WTC11 (cell line): ENCODE measurements around the gene WNT16. TPM values are rescaled to one million over a fixed set of nuclear protein-coding genes. Genes with fewer than 3 reads are reported as not detected.

ENCODE experiments used
- ATAC-seq: fragments of 200-7000 bp; cut with Tn5 transposase; 2 replicates; pipeline ENCODE4 v1.10.0; 2021; ENCODE audit warnings: mild to moderate bottlenecking, moderate library complexity
- CTCF ChIA-PET: fragments of 300-600 bp; sonication (Branson Sonifier 250); formaldehyde crosslinking; loops from one replicate; lab custom pipeline; 2021; ENCODE audit warnings: antibody characterized with exemption; lab: Charles Lee
- POLR2A ChIA-PET: fragments of 350-600 bp; sonication (Branson Sonifier 250); formaldehyde crosslinking; loops from one replicate; lab custom pipeline; 2021; ENCODE audit warnings: antibody characterized with exemption; lab: Charles Lee
- DNase-seq: peaks from one replicate; pipeline ENCODE4 v3.0.0; 2021; ENCODE audit warnings: low spot score
- H3K27ac Mint-ChIP-seq: 2 replicates; pipeline ENCODE4 v1.8.0; 2021; ENCODE audit warnings: mixed read lengths
- H3K27me3 Mint-ChIP-seq: 2 replicates; pipeline ENCODE4 v1.8.0; 2021; ENCODE audit warnings: low read depth, mild to moderate bottlenecking, moderate library complexity, mixed read lengths
- H3K36me3 Mint-ChIP-seq: 2 replicates; pipeline ENCODE4 v1.8.0; 2021; ENCODE audit warnings: mixed read lengths
- H3K4me1 Mint-ChIP-seq: 2 replicates; pipeline ENCODE4 v1.8.0; 2022; ENCODE audit warnings: mixed read lengths
- H3K4me3 Mint-ChIP-seq: 2 replicates; pipeline ENCODE4 v1.8.0; 2021; ENCODE audit warnings: mild to moderate bottlenecking, moderate library complexity, mixed read lengths
- H3K9me3 Mint-ChIP-seq: 2 replicates; pipeline ENCODE4 v1.8.0; 2021; ENCODE audit warnings: mixed read lengths
- CREM ChIP-seq: sonication (generic); formaldehyde crosslinking; IDR thresholded peaks from 2 replicates; pipeline ENCODE4 v1.8.1; 2022; ENCODE audit warnings: mild to moderate bottlenecking, missing genetic modification reagents, moderate library complexity
- EMX1 ChIP-seq: fragments of 250-450 bp; sonication (Bioruptor Pico); IDR thresholded peaks from 2 replicates; pipeline ENCODE4 v1.8.0; 2021; ENCODE audit warnings: mild to moderate bottlenecking
- ERG ChIP-seq: fragments of 250-450 bp; sonication (Bioruptor Pico); IDR thresholded peaks from 2 replicates; pipeline ENCODE4 v1.8.0; 2021; ENCODE audit warnings: mild to moderate bottlenecking
- ETV6 ChIP-seq: sonication (generic); formaldehyde crosslinking; IDR thresholded peaks from 2 replicates; pipeline ENCODE4 v1.8.1; 2022; ENCODE audit warnings: mild to moderate bottlenecking, missing genetic modification reagents
- FOXK1 ChIP-seq: sonication (generic); formaldehyde crosslinking; IDR thresholded peaks from 2 replicates; pipeline ENCODE4 v1.8.0; 2022; ENCODE audit warnings: mild to moderate bottlenecking, moderate library complexity, missing genetic modification reagents
- FOXP1 ChIP-seq: sonication (generic); formaldehyde crosslinking; IDR thresholded peaks from 2 replicates; pipeline ENCODE4 v1.8.0; 2022; ENCODE audit warnings: missing genetic modification reagents, mild to moderate bottlenecking, moderate library complexity, borderline replicate concordance
- GRHL2 ChIP-seq: fragments of 250-450 bp; sonication (Bioruptor Pico); IDR thresholded peaks from 2 replicates; pipeline ENCODE4 v1.8.0; 2022; ENCODE audit warnings: mild to moderate bottlenecking, moderate library complexity; ENCODE audit not compliant: insufficient replicate concordance, severe bottlenecking
- IRF2 ChIP-seq: sonication (generic); formaldehyde crosslinking; IDR thresholded peaks from 2 replicates; pipeline ENCODE4 v1.8.0; 2022; ENCODE audit warnings: low read depth, missing genetic modification reagents, borderline replicate concordance
- JUN ChIP-seq: sonication (generic); formaldehyde crosslinking; IDR thresholded peaks from 2 replicates; pipeline ENCODE4 v1.8.0; 2023; ENCODE audit warnings: mild to moderate bottlenecking, missing genetic modification reagents
- MXD4 ChIP-seq: fragments of 250-450 bp; sonication (Bioruptor Pico); IDR thresholded peaks from 2 replicates; pipeline ENCODE4 v1.8.0; 2021; ENCODE audit warnings: mild to moderate bottlenecking, moderate library complexity, borderline replicate concordance
- NR2C2 ChIP-seq: sonication (generic); formaldehyde crosslinking; IDR thresholded peaks from 2 replicates; pipeline ENCODE4 v1.8.0; 2022; ENCODE audit warnings: mild to moderate bottlenecking, missing genetic modification reagents
- USF1 ChIP-seq: sonication (generic); formaldehyde crosslinking; IDR thresholded peaks from 2 replicates; pipeline ENCODE4 v1.8.0; 2022; ENCODE audit warnings: mild to moderate bottlenecking, missing genetic modification reagents
- ZMAT4 ChIP-seq: fragments of 250-450 bp; sonication (Bioruptor Pico); IDR thresholded peaks from 2 replicates; pipeline ENCODE4 v1.9.0; 2021; ENCODE audit warnings: mild to moderate bottlenecking
- ZNF121 ChIP-seq: sonication (generic); formaldehyde crosslinking; IDR thresholded peaks from 2 replicates; pipeline ENCODE4 v1.8.0; 2023; ENCODE audit warnings: missing genetic modification reagents
- ZNF317 ChIP-seq: sonication (generic); formaldehyde crosslinking; IDR thresholded peaks from 2 replicates; pipeline ENCODE4 v1.8.1; 2023; ENCODE audit warnings: low read depth, mild to moderate bottlenecking, moderate library complexity, missing genetic modification reagents, borderline replicate concordance
- total RNA-seq: library from RNA; stranded (reverse); gene quantifications from 3 replicates; pipeline ENCODE4 v1.2.3, GENCODE V29; 2021
- TF ChIP-seq, protein P1 (sequence below): sonication (generic); formaldehyde crosslinking; IDR thresholded peaks from 2 replicates; pipeline ENCODE4 v1.8.0; 2022; ENCODE audit warnings: missing genetic modification reagents
- TF ChIP-seq, protein P2 (sequence below): fragments of 250-450 bp; sonication (Bioruptor Pico); IDR thresholded peaks from 2 replicates; pipeline ENCODE4 v2.1.2; 2022; ENCODE audit warnings: mild to moderate bottlenecking, moderate library complexity
- TF ChIP-seq, protein P3 (sequence below): sonication (generic); formaldehyde crosslinking; IDR thresholded peaks from 2 replicates; pipeline ENCODE4 v1.8.1; 2023; ENCODE audit warnings: mild to moderate bottlenecking, moderate library complexity, missing genetic modification reagents
- TF ChIP-seq, protein P4 (sequence below): fragments of 250-450 bp; sonication (Bioruptor Pico); IDR thresholded peaks from 2 replicates; pipeline ENCODE4 v1.9.0; 2021; ENCODE audit warnings: mild to moderate bottlenecking
- TF ChIP-seq, protein P5 (sequence below): sonication (generic); formaldehyde crosslinking; IDR thresholded peaks from 2 replicates; pipeline ENCODE4 v1.8.0; 2022; ENCODE audit warnings: mild to moderate bottlenecking, missing genetic modification reagents

WNT16 gene
- total RNA-seq, 1 experiment from 2014 or later = 0.33 TPM

- peaks cover 32% of the 10 kb centered on the region for H3K36me3 Mint-ChIP-seq
These were observed 43.7 kb downstream of the WNT16 start for GRCh38 chr7:121372376-121373010.

DNA sequence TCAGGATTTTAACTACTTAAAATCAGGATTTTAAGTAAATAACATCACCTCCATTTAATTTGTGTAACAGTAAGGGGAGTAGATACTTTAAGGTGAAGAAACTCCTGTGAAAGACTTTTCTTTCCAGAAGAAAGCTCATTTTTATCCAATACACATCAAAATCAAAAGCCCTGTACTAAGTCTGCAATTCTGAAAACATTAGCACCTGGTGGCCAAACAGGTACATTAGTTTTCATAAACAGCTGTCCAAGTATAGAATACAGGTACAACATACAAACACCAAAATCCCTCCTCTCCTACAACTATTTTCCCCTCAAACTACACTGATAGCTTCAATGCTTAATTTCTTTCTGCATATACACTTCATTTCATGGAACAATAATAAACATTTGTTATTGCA lies 44.4 kb downstream of the WNT16 start:
- Mint-ChIP-seq H3K9me3 (no peaks in the 10 kb centered on the region), H3K27me3 (no peaks in the 10 kb centered on the region), H3K4me3 (no peak overlapping the region), H3K4me1 (no peaks in the 10 kb centered on the region), H3K36me3 (peaks cover 35% of the 10 kb centered on the region), H3K27ac (no peak overlapping the region)
- no peak for DNase-seq
- ATAC-seq = no peak
- ChIA-PET CTCF (interaction anchor here (1.6 to 2.0 kb wide), 2 partner anchors 23 to 621 kb away, joined by 3 to 4 read pairs; partner anchors contain the start of gene FAM3C), POLR2A (no interaction called here)
- TF ChIP-seq FOXP1 (CRISPR knock-in tag) (no peak), JUN (CRISPR knock-in tag) (no peak), FOXK1 (CRISPR knock-in tag) (no peak), USF1 (CRISPR knock-in tag) (no peak), ERG (CRISPR knock-in tag) (no peak), ZMAT4 (no peak), MXD4 (CRISPR knock-in tag) (no peak), CREM (CRISPR knock-in tag) (no peak), IRF2 (CRISPR knock-in tag) (no peak), ZNF121 (CRISPR knock-in tag) (no peak), EMX1 (CRISPR knock-in tag) (no peak), ETV6 (CRISPR knock-in tag) (no peak), NR2C2 (CRISPR knock-in tag) (no peak), ZNF317 (no peak)
- TF ChIP-seq, protein P1, sequence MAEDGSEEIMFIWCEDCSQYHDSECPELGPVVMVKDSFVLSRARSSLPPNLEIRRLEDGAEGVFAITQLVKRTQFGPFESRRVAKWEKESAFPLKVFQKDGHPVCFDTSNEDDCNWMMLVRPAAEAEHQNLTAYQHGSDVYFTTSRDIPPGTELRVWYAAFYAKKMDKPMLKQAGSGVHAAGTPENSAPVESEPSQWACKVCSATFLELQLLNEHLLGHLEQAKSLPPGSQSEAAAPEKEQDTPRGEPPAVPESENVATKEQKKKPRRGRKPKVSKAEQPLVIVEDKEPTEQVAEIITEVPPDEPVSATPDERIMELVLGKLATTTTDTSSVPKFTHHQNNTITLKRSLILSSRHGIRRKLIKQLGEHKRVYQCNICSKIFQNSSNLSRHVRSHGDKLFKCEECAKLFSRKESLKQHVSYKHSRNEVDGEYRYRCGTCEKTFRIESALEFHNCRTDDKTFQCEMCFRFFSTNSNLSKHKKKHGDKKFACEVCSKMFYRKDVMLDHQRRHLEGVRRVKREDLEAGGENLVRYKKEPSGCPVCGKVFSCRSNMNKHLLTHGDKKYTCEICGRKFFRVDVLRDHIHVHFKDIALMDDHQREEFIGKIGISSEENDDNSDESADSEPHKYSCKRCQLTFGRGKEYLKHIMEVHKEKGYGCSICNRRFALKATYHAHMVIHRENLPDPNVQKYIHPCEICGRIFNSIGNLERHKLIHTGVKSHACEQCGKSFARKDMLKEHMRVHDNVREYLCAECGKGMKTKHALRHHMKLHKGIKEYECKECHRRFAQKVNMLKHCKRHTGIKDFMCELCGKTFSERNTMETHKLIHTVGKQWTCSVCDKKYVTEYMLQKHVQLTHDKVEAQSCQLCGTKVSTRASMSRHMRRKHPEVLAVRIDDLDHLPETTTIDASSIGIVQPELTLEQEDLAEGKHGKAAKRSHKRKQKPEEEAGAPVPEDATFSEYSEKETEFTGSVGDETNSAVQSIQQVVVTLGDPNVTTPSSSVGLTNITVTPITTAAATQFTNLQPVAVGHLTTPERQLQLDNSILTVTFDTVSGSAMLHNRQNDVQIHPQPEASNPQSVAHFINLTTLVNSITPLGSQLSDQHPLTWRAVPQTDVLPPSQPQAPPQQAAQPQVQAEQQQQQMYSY (CRISPR knock-in tag) = no peak
- TF ChIP-seq, protein P2, sequence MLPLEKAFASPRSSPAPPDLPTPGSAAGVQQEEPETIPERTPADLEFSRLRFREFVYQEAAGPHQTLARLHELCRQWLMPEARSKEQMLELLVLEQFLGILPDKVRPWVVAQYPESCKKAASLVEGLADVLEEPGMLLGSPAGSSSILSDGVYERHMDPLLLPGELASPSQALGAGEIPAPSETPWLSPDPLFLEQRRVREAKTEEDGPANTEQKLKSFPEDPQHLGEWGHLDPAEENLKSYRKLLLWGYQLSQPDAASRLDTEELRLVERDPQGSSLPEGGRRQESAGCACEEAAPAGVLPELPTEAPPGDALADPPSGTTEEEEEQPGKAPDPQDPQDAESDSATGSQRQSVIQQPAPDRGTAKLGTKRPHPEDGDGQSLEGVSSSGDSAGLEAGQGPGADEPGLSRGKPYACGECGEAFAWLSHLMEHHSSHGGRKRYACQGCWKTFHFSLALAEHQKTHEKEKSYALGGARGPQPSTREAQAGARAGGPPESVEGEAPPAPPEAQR (CRISPR knock-in tag) = no peak
- TF ChIP-seq, protein P3, sequence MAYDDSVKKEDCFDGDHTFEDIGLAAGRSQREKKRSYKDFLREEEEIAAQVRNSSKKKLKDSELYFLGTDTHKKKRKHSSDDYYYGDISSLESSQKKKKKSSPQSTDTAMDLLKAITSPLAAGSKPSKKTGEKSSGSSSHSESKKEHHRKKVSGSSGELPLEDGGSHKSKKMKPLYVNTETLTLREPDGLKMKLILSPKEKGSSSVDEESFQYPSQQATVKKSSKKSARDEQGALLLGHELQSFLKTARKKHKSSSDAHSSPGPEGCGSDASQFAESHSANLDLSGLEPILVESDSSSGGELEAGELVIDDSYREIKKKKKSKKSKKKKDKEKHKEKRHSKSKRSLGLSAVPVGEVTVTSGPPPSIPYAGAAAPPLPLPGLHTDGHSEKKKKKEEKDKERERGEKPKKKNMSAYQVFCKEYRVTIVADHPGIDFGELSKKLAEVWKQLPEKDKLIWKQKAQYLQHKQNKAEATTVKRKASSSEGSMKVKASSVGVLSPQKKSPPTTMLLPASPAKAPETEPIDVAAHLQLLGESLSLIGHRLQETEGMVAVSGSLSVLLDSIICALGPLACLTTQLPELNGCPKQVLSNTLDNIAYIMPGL (CRISPR knock-in tag) = no peak
- TF ChIP-seq, protein P4, sequence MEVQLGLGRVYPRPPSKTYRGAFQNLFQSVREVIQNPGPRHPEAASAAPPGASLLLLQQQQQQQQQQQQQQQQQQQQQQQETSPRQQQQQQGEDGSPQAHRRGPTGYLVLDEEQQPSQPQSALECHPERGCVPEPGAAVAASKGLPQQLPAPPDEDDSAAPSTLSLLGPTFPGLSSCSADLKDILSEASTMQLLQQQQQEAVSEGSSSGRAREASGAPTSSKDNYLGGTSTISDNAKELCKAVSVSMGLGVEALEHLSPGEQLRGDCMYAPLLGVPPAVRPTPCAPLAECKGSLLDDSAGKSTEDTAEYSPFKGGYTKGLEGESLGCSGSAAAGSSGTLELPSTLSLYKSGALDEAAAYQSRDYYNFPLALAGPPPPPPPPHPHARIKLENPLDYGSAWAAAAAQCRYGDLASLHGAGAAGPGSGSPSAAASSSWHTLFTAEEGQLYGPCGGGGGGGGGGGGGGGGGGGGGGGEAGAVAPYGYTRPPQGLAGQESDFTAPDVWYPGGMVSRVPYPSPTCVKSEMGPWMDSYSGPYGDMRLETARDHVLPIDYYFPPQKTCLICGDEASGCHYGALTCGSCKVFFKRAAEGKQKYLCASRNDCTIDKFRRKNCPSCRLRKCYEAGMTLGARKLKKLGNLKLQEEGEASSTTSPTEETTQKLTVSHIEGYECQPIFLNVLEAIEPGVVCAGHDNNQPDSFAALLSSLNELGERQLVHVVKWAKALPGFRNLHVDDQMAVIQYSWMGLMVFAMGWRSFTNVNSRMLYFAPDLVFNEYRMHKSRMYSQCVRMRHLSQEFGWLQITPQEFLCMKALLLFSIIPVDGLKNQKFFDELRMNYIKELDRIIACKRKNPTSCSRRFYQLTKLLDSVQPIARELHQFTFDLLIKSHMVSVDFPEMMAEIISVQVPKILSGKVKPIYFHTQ (CRISPR knock-in tag) = no peak

More at GRCh38 chr7:121372376-121373010, 43.7 kb downstream of the WNT16 start:
- H3K4me1 Mint-ChIP-seq = peaks cover 6% of the 10 kb centered on the region
- no peak overlapping the region for H3K4me3 Mint-ChIP-seq
- ATAC-seq (no peak), DNase-seq (no peak)
- H3K27me3 Mint-ChIP-seq = no peaks in the 10 kb centered on the region
- ChIA-PET CTCF (interaction anchor here (1.0 to 2.0 kb wide), 3 partner anchors 24 to 622 kb away, joined by 3 to 4 read pairs (median 3); partner anchors contain the start of gene FAM3C), POLR2A (no interaction called here)
- no peaks in the 10 kb centered on the region for H3K9me3 Mint-ChIP-seq
- no peak overlapping the region for H3K27ac Mint-ChIP-seq
- TF ChIP-seq, protein P5, sequence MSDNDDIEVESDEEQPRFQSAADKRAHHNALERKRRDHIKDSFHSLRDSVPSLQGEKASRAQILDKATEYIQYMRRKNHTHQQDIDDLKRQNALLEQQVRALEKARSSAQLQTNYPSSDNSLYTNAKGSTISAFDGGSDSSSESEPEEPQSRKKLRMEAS = no peak
- no peak for TF ChIP-seq GRHL2
